ENCODE data around the gene TTR.

DNA sequence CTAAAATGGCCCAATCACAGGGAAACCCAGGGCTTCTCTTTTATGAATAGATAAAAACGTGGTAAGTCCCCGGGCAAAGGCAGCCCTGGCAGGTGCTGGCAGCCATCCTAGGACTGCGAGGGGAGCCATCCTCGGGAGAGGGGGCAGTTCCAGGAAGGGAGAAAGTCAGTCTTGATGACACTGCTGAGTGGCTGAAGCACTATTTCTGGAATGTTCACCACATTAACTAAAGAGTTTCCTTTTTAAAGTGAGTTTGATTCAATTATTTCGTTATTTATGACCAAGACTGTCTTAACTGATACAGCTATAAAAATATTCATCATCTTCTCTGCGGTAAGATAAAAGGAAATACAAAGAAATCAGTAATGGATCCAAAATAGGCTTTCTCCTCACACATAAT is 20.4 kb downstream of the TTR start:
- no peak for TF ChIP-seq EZH2phosphoT487 (IDR thresholded peaks at IDR 0.05; ENCODE audit: borderline replicate concordance, low read length)
- TF ChIP-seq, protein P1, sequence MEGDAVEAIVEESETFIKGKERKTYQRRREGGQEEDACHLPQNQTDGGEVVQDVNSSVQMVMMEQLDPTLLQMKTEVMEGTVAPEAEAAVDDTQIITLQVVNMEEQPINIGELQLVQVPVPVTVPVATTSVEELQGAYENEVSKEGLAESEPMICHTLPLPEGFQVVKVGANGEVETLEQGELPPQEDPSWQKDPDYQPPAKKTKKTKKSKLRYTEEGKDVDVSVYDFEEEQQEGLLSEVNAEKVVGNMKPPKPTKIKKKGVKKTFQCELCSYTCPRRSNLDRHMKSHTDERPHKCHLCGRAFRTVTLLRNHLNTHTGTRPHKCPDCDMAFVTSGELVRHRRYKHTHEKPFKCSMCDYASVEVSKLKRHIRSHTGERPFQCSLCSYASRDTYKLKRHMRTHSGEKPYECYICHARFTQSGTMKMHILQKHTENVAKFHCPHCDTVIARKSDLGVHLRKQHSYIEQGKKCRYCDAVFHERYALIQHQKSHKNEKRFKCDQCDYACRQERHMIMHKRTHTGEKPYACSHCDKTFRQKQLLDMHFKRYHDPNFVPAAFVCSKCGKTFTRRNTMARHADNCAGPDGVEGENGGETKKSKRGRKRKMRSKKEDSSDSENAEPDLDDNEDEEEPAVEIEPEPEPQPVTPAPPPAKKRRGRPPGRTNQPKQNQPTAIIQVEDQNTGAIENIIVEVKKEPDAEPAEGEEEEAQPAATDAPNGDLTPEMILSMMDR (conservative IDR thresholded peaks at IDR 0.05; ENCODE audit: low read depth, low read length) = no peak
